ENCODE measurements around the gene ZNF432.

- TF ChIP-seq, protein P1, sequence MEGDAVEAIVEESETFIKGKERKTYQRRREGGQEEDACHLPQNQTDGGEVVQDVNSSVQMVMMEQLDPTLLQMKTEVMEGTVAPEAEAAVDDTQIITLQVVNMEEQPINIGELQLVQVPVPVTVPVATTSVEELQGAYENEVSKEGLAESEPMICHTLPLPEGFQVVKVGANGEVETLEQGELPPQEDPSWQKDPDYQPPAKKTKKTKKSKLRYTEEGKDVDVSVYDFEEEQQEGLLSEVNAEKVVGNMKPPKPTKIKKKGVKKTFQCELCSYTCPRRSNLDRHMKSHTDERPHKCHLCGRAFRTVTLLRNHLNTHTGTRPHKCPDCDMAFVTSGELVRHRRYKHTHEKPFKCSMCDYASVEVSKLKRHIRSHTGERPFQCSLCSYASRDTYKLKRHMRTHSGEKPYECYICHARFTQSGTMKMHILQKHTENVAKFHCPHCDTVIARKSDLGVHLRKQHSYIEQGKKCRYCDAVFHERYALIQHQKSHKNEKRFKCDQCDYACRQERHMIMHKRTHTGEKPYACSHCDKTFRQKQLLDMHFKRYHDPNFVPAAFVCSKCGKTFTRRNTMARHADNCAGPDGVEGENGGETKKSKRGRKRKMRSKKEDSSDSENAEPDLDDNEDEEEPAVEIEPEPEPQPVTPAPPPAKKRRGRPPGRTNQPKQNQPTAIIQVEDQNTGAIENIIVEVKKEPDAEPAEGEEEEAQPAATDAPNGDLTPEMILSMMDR (IDR thresholded peaks at IDR 0.05 in 2 of 3, conservative IDR thresholded peaks at IDR 0.05 in 1 of 3; ENCODE audit: control insufficient read depth in 2 of 3, extremely low read depth in 1 of 3, insufficient read depth in 1 of 3, low read depth in 3 of 3, low read length in 3 of 3) = no peak
- TF ChIP-seq, protein P2, sequence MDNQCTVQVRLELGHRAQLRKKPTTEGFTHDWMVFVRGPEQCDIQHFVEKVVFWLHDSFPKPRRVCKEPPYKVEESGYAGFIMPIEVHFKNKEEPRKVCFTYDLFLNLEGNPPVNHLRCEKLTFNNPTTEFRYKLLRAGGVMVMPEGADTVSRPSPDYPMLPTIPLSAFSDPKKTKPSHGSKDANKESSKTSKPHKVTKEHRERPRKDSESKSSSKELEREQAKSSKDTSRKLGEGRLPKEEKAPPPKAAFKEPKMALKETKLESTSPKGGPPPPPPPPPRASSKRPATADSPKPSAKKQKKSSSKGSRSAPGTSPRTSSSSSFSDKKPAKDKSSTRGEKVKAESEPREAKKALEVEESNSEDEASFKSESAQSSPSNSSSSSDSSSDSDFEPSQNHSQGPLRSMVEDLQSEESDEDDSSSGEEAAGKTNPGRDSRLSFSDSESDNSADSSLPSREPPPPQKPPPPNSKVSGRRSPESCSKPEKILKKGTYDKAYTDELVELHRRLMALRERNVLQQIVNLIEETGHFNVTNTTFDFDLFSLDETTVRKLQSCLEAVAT (IDR thresholded peaks at IDR 0.05) = no peak
- no peak for TF ChIP-seq HDAC2 (IDR thresholded peaks at IDR 0.05)
- TF ChIP-seq POLR2A (IDR thresholded peaks at IDR 0.05; ENCODE audit: low read depth, low read length) = no peak
- no peak for TF ChIP-seq RAD21 (IDR thresholded peaks at IDR 0.05; ENCODE audit: insufficient read depth, low read depth, low read length)
- TF ChIP-seq ETV6 (conservative IDR thresholded peaks at IDR 0.05 in 1 of 2, IDR thresholded peaks at IDR 0.05 in 1 of 2; ENCODE audit: borderline replicate concordance in 1 of 2, low read depth in 1 of 2) = no peak
- TF ChIP-seq SIN3A (IDR thresholded peaks at IDR 0.05; ENCODE audit: low read depth, low read length) = no peak
- no peak for TF ChIP-seq POLR2AphosphoS2 (IDR thresholded peaks at IDR 0.05; ENCODE audit: low read depth, low read length)
- TF ChIP-seq JUND (IDR thresholded peaks at IDR 0.05; ENCODE audit: low read depth, low read length) = no peak
- no peak for TF ChIP-seq HCFC1 (IDR thresholded peaks at IDR 0.05; ENCODE audit: low read length)
- TF ChIP-seq TAF1 (IDR thresholded peaks at IDR 0.05; ENCODE audit: borderline replicate concordance, low read depth, low read length) = no peak
- no peak for TF ChIP-seq HDGF (IDR thresholded peaks at IDR 0.05)
- TF ChIP-seq, protein P3, sequence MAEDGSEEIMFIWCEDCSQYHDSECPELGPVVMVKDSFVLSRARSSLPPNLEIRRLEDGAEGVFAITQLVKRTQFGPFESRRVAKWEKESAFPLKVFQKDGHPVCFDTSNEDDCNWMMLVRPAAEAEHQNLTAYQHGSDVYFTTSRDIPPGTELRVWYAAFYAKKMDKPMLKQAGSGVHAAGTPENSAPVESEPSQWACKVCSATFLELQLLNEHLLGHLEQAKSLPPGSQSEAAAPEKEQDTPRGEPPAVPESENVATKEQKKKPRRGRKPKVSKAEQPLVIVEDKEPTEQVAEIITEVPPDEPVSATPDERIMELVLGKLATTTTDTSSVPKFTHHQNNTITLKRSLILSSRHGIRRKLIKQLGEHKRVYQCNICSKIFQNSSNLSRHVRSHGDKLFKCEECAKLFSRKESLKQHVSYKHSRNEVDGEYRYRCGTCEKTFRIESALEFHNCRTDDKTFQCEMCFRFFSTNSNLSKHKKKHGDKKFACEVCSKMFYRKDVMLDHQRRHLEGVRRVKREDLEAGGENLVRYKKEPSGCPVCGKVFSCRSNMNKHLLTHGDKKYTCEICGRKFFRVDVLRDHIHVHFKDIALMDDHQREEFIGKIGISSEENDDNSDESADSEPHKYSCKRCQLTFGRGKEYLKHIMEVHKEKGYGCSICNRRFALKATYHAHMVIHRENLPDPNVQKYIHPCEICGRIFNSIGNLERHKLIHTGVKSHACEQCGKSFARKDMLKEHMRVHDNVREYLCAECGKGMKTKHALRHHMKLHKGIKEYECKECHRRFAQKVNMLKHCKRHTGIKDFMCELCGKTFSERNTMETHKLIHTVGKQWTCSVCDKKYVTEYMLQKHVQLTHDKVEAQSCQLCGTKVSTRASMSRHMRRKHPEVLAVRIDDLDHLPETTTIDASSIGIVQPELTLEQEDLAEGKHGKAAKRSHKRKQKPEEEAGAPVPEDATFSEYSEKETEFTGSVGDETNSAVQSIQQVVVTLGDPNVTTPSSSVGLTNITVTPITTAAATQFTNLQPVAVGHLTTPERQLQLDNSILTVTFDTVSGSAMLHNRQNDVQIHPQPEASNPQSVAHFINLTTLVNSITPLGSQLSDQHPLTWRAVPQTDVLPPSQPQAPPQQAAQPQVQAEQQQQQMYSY (CRISPR knock-in tag; IDR thresholded peaks at IDR 0.05) = no peak
These were observed 38.0 kb downstream of the ZNF432 start for GRCh38 chr19:52010674-52011073.
